Ishikawa (cell line): ENCODE measurements around the gene ACVR2A.

ENCODE experiments used
- CEBPB ChIP-seq: IDR thresholded peaks from 2 replicates; pipeline ENCODE4 v1.6.1; 2012
- CREB1 ChIP-seq: IDR thresholded peaks from 2 replicates; pipeline ENCODE4 v1.6.1; 2012; ENCODE audit warnings: low read depth
- EGR1 ChIP-seq: IDR thresholded peaks from 2 replicates; pipeline ENCODE4 v1.6.1; 2012
- EP300 ChIP-seq: IDR thresholded peaks from 2 replicates; pipeline ENCODE4 v1.6.1; 2012; ENCODE audit warnings: borderline replicate concordance
- FOXM1 ChIP-seq: IDR thresholded peaks from 2 replicates; pipeline ENCODE4 v1.6.1; 2012; ENCODE audit warnings: low read depth, borderline replicate concordance
- NFIC ChIP-seq: IDR thresholded peaks from 2 replicates; pipeline ENCODE4 v1.6.1; 2012
- RAD21 ChIP-seq: IDR thresholded peaks from 2 replicates; pipeline ENCODE4 v1.6.1; 2012; ENCODE audit warnings: low read depth
- TAF1 ChIP-seq: IDR thresholded peaks from 2 replicates; pipeline ENCODE4 v1.6.1; 2012; ENCODE audit warnings: low read depth, mild to moderate bottlenecking
- TEAD4 ChIP-seq: IDR thresholded peaks from 2 replicates; pipeline ENCODE4 v1.6.1; 2012
- USF1 ChIP-seq: IDR thresholded peaks from 2 replicates; pipeline ENCODE4 v1.6.1; 2012
- YY1 ChIP-seq: IDR thresholded peaks from 2 replicates; pipeline ENCODE4 v1.6.1; 2012; ENCODE audit warnings: low read depth
- ZBTB7A ChIP-seq: IDR thresholded peaks from 2 replicates; pipeline ENCODE4 v1.6.1; 2012; ENCODE audit warnings: low read depth
- TF ChIP-seq, protein P1 (sequence below): IDR thresholded peaks from 2 replicates; pipeline ENCODE4 v1.6.1; 2012
- TF ChIP-seq, protein P2 (sequence below): IDR thresholded peaks from 2 replicates; pipeline ENCODE4 v1.6.1; 2012; ENCODE audit warnings: low read depth, mild to moderate bottlenecking

- TF ChIP-seq EP300 (no peak), CREB1 (no peak), RAD21 (no peak), USF1 (no peak), TAF1 (no peak), YY1 (no peak), CEBPB (no peak), ZBTB7A (no peak), NFIC (no peak), FOXM1 (no peak), TEAD4 (no peak), EGR1 (no peak)
- TF ChIP-seq, protein P1, sequence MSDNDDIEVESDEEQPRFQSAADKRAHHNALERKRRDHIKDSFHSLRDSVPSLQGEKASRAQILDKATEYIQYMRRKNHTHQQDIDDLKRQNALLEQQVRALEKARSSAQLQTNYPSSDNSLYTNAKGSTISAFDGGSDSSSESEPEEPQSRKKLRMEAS, result no peak
- TF ChIP-seq, protein P2, sequence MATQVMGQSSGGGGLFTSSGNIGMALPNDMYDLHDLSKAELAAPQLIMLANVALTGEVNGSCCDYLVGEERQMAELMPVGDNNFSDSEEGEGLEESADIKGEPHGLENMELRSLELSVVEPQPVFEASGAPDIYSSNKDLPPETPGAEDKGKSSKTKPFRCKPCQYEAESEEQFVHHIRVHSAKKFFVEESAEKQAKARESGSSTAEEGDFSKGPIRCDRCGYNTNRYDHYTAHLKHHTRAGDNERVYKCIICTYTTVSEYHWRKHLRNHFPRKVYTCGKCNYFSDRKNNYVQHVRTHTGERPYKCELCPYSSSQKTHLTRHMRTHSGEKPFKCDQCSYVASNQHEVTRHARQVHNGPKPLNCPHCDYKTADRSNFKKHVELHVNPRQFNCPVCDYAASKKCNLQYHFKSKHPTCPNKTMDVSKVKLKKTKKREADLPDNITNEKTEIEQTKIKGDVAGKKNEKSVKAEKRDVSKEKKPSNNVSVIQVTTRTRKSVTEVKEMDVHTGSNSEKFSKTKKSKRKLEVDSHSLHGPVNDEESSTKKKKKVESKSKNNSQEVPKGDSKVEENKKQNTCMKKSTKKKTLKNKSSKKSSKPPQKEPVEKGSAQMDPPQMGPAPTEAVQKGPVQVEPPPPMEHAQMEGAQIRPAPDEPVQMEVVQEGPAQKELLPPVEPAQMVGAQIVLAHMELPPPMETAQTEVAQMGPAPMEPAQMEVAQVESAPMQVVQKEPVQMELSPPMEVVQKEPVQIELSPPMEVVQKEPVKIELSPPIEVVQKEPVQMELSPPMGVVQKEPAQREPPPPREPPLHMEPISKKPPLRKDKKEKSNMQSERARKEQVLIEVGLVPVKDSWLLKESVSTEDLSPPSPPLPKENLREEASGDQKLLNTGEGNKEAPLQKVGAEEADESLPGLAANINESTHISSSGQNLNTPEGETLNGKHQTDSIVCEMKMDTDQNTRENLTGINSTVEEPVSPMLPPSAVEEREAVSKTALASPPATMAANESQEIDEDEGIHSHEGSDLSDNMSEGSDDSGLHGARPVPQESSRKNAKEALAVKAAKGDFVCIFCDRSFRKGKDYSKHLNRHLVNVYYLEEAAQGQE, result no peak
These were observed 64.3 kb downstream of the ACVR2A start for GRCh38 chr2:147909178-147909577.
